Ovary (tissue), 9 donors: ENCODE measurements around the gene MMS19. TPM values are rescaled to one million over a fixed set of nuclear protein-coding genes. Genes with fewer than 3 reads are reported as not detected.

Experiments
- DNase-seq, 5 donors: peaks; one replicate each; pipeline ENCODE4 v3.0.0-alpha.2; 2019 to 2020
- H3K27ac ChIP-seq, 2 donors: fragments of 200-600 bp; one replicate each; pipeline versions ENCODE4 v1.5.1 to v1.8.0; 2019 to 2022
- H3K27me3 ChIP-seq: fragments of 200-600 bp; one replicate; pipeline ENCODE4 v1.8.0; 2022
- H3K36me3 ChIP-seq: fragments of 200-600 bp; sonication (generic); one replicate; pipeline ENCODE4 v1.5.1; 2019
- H3K4me1 ChIP-seq: one replicate; pipeline ENCODE4 v1.8.1; 2013; ENCODE audit warnings: mild to moderate bottlenecking, moderate library complexity; ENCODE audit not compliant: insufficient read depth
- H3K4me3 ChIP-seq: fragments of 200-600 bp; sonication (generic); one replicate; pipeline ENCODE4 v1.5.1; 2017
- H3K9me3 ChIP-seq, 2 donors: fragments of 200-600 bp in 1 of 2; sonication (generic) in 1 of 2; one replicate each; pipeline versions ENCODE4 v1.5.1 to v1.8.1; 2013 to 2019; ENCODE audit warnings: mild to moderate bottlenecking in 1 of 2, moderate library complexity in 1 of 2
- CTCF ChIP-seq, 3 donors: fragments of 450-650 bp in 2 of 3; fragments of 200-600 bp in 1 of 3; IDR thresholded peaks; one replicate each; pipeline versions ENCODE4 v1.5.1 to v1.8.0; 2016 to 2022; ENCODE audit warnings: antibody characterized with exemption in 3 of 3, mild to moderate bottlenecking in 1 of 3
- EP300 ChIP-seq: sonication (generic); formaldehyde crosslinking; IDR thresholded peaks from one replicate; pipeline ENCODE4 v1.6.1; 2017; ENCODE audit warnings: antibody characterized with exemption
- POLR2A ChIP-seq: fragments of 450-650 bp; IDR thresholded peaks from one replicate; pipeline ENCODE4 v1.6.1; 2017; ENCODE audit warnings: antibody characterized with exemption, mild to moderate bottlenecking, moderate library complexity
- WGBS, 3 donors: extraction: QIAGEN DNeasy Blood & Tissue Kit in 1 of 3; methylation state at CpG; one replicate each; pipeline versions ENCODE4 v1.1.5 to v1.1.7; 2013 to 2017; 5-methylcytosine and 5-hydroxymethylcytosine counted together
- intact Hi-C, 4 donors: fragments of 100-400 bp; cut with DNase I; formaldehyde crosslinking; loops; one replicate each; pipeline versions ENCODE4 v1.11.0 to v1.15.1; 2022 to 2023
- polyA plus RNA-seq, 2 donors: library from polyadenylated mRNA; stranded (reverse); fragments of 200-250 nt in 1 of 2; fragments of 350-450 nt in 1 of 2; fragmentation: Illumina TruSeq in 1 of 2; extraction: RNeasy Lipid Tissue Mini Kit (QIAGEN cat#74804) in 1 of 2; gene quantifications; one replicate each; pipeline ENCODE4 v1.2.3, GENCODE V29; 2013 to 2014
- total RNA-seq, 7 donors: library from RNA; depleted of rRNA in 2 of 7; stranded (reverse); fragments of >200 nt in 2 of 7; fragmentation: NEBNext Ultra II Directional in 3 of 7; extraction: Animal tissue kit (Norgen Biotek cat#: 25700) in 3 of 7; gene quantifications; one replicate each; pipeline versions ENCODE4 v1.1.0 to v1.2.4, GENCODE V29; 2016 to 2023
- donor health status: DM: no; HTN: no; CAD: no; lungs with moderate emphysema.
- donor health status: DM: no; HTN: no; CAD: no.
- donor health status: Bipolar disorder and iron deficiency.
- donor health status: DM: yes; HTN: yes; CAD: no.
- donor health status: DM: no; HTN: no; CAD: no.
- donor health status: DM: yes; HTN: yes; CAD: no.

MMS19 gene
- total and polyA plus RNA-seq, 9 donors: 45.3 to 63.6 (median 56.4) TPM

- no peaks in the 10 kb centered on the region for H3K4me1 ChIP-seq
- no peak overlapping the region for H3K4me3 ChIP-seq
- intact Hi-C loops: no loop called here
- H3K36me3 ChIP-seq: no peaks in the 10 kb centered on the region
- WGBS, 3 donors: 73 to 88% (median 87%) methylated on average over 7 of the region's 7 CpGs
- DNase-seq: no peak
- no peak for TF ChIP-seq CTCF (IDR thresholded peaks at IDR 0.05)
- TF ChIP-seq POLR2A: no peak
- no peak for TF ChIP-seq EP300
- H3K9me3 ChIP-seq: no peaks in the 10 kb centered on the region
- H3K27ac ChIP-seq: no peak overlapping the region
- H3K27me3 ChIP-seq: no peaks in the 10 kb centered on the region
Observed at GRCh38 chr10:97465982-97466381, 32.2 kb downstream of the MMS19 start.

GRCh38 chr10:97464226-97464625, 34.0 kb downstream of the MMS19 start:
- H3K9me3 ChIP-seq: no peaks in the 10 kb centered on the region
- no peaks in the 10 kb centered on the region for H3K27me3 ChIP-seq
- no peaks in the 10 kb centered on the region for H3K36me3 ChIP-seq
- H3K27ac ChIP-seq: no peak overlapping the region
- peak in 1 of 5 donors; percentile 0 for DNase-seq
- no peaks in the 10 kb centered on the region for H3K4me1 ChIP-seq
- intact Hi-C loops: loop anchor here in 3 of 4 donors (5.0 kb wide), 2 partner anchors 88 to 148 kb away; no protein-coding TSS in a partner anchor
- TF ChIP-seq POLR2A (no peak), EP300 (no peak), CTCF (IDR thresholded peaks at IDR 0.05) (no peak)
- no peak overlapping the region for H3K4me3 ChIP-seq
- 58 to 84% (median 59%) methylated on average over 1 of the region's 1 CpG for WGBS, 3 donors

GRCh38 chr10:97463363-97464132, 34.7 kb downstream of the MMS19 start:
- no peak overlapping the region for H3K4me3 ChIP-seq
- DNase-seq: peak in 1 of 5 donors; percentile 19
- H3K27me3 ChIP-seq: no peaks in the 10 kb centered on the region
- 76 to 80% (median 79%) methylated on average over 4 of the region's 4 CpGs for WGBS, 3 donors
- peak; percentile 62 to 69 (median 63) for TF ChIP-seq CTCF (IDR thresholded peaks at IDR 0.05)
- no peak for TF ChIP-seq EP300
- TF ChIP-seq POLR2A: no peak
- intact Hi-C loops: loop anchor here in 3 of 4 donors (5.0 kb wide), 2 partner anchors 89 to 149 kb away; no protein-coding TSS in a partner anchor
- no peaks in the 10 kb centered on the region for H3K36me3 ChIP-seq
- no peak overlapping the region for H3K27ac ChIP-seq
- no peaks in the 10 kb centered on the region for H3K4me1 ChIP-seq
- H3K9me3 ChIP-seq: no peaks in the 10 kb centered on the region

GRCh38 chr10:97462309-97462708, 35.9 kb downstream of the MMS19 start:
- intact Hi-C loops: loop anchor here in 3 of 4 donors (5.0 kb wide), 2 partner anchors 90 to 150 kb away; no protein-coding TSS in a partner anchor
- Histone ChIP-seq H3K27me3 (no peaks in the 10 kb centered on the region), H3K36me3 (no peaks in the 10 kb centered on the region), H3K9me3 (no peaks in the 10 kb centered on the region), H3K4me3 (no peak overlapping the region), H3K27ac (no peak overlapping the region), H3K4me1 (no peaks in the 10 kb centered on the region)
- 83 to 93% (median 92%) methylated on average over 2 of the region's 2 CpGs for WGBS, 3 donors
- DNase-seq: no peak
- TF ChIP-seq CTCF (IDR thresholded peaks at IDR 0.05): no peak
- no peak for TF ChIP-seq EP300
- no peak for TF ChIP-seq POLR2A
